Endothelial cell of coronary artery (primary cell): Measurements from ENCODE around the gene SUCNR1. TPM values are rescaled to one million over a fixed set of nuclear protein-coding genes. Genes with fewer than 3 reads are reported as not detected.

ENCODE experiments used
- total RNA-seq: library from RNA; depleted of rRNA; stranded (reverse); fragments of >200 nt; gene quantifications from 2 replicates; pipeline ENCODE4 v1.2.3, GENCODE V29; 2014

Gene SUCNR1, protein sequence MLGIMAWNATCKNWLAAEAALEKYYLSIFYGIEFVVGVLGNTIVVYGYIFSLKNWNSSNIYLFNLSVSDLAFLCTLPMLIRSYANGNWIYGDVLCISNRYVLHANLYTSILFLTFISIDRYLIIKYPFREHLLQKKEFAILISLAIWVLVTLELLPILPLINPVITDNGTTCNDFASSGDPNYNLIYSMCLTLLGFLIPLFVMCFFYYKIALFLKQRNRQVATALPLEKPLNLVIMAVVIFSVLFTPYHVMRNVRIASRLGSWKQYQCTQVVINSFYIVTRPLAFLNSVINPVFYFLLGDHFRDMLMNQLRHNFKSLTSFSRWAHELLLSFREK
- under 0.01 TPM in 1 of 2 replicates, not detected in the other for total RNA-seq

GRCh38 chr3:151873398-151873797 is at the start of gene SUCNR1:
SUCNR1 (plus strand) TSS chr3:151873643; CDS start chr3:151879893, 6,250 bp downstream.

Other genes starting within 250 kb of the SUCNR1 start
- gene AADACL2, start 139.7 kb upstream of the SUCNR1 start, total RNA-seq = not detected in 2 replicates
- gene AADAC, start 59.5 kb upstream of the SUCNR1 start, total RNA-seq = 0.27 and 0.56 TPM in 2 replicates